NCI-H524 treated with DMSO at 0.1 percent for 48 hours (cell line): Measurements from ENCODE around the gene TXN.
"Not testable (repeated sequence)": the region's sequence is repeated elsewhere in the genome, so short reads cannot be mapped to it uniquely, and the experiment has no call there.

Source experiments
- DNase-seq: peaks from one replicate; lab custom pipeline; 2025; lab: John Stamatoyannopoulos, UW

The TXN gene

GRCh38 chr9:110257097-110257841, 962 bp upstream of the TXN start:
- no peak for DNase-seq

GRCh38 chr9:110255463-110256379, 586 bp downstream of the TXN start:
- no peak for DNase-seq

DNA sequence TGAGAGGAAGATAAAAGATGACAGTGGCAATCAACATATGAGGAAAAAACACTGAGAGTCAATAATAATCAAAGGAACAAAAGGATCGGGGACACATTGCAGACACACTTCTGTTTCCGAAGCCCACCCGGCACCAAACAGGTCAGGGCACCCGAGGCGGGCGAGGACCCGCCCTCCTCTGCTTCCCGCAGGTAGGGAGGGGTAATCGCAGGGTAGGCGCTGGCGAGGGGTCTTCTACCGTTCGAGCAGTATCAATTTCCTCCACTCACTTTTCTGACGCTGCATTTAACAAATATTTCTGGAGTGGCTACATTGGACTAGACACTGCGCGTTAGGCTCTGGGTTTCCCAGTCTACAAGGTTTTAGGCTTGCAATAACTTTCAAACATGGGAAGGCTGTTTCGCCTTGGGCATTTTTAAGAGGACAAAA, 1.3 kb downstream of the TXN start:
- no peak for DNase-seq

GRCh38 chr9:110254500-110254899, 1.8 kb downstream of the TXN start:
- no peak for DNase-seq

DNA sequence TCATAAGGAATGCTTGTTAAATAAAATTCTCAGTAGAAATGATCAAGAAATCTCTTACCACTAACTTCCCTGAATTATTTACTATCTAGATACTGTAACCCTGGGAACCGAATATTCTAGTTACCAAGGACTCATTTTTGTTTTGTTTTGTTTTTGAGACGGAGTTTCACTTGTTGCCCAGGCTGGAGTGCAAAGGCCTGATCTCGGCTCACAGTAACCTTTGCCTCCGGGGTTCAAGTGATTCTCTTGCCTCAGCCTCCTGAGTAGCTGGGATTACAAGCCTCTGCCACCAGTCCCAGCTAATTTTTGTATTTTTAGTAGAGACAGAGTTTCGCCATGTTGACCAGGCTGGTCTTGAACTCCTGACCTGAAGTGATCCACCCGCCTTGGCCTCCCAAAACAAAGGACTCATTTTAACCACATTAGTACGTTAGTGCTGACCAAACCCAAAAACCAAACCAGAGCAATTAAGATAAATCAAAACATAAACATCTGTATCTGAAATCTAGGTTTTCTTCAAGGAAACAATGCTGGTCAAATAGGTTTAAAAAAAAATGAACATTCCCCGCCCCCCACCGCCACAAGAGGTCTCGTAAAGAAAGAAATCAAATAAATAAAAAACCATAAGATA, 3.7 kb downstream of the TXN start:
- DNase-seq, result no peak

DNA sequence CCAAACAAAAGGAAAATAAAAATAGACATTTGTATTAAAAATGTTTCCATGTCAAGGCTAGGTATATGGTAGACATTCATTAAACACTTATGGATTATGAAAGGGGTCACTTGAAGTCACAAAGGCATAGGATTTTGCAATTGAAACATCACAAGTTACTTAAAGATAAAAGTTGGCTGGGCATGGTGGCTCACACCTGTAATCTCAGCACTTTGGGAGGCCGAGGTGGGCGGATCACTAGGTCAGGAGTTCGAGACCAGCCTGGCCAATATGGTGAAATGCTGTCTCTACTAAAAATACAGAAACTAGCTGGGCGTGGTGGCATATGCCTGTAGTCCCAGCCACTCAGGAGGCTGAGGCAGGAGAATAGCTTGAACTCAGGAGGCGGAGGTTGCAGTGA, 4.5 kb downstream of the TXN start:
- DNase-seq, result not testable (repeated sequence)

- DNase-seq, result no peak
These were observed 5.1 kb downstream of the TXN start for GRCh38 chr9:110251212-110251611.

DNA sequence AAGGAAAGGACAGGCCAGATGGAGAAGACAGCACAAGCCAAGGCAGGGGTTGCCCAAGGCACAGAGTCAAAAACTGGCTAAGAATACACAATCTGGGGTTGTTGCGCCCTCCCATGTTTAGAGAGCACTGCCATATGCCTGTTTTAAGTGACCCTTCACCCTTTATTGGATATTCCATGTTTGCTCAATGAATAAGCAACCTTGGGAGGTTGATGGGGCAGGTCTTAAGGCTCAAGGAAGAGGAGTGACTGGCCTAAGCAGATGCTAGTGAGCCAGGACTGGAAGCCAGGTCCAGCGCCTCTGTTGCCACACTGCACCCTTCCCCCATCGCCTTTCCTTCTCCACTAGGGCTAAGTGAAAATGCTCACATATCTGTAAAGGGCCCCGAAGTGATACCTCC, 6.7 kb downstream of the TXN start:
- DNase-seq, result no peak

DNA sequence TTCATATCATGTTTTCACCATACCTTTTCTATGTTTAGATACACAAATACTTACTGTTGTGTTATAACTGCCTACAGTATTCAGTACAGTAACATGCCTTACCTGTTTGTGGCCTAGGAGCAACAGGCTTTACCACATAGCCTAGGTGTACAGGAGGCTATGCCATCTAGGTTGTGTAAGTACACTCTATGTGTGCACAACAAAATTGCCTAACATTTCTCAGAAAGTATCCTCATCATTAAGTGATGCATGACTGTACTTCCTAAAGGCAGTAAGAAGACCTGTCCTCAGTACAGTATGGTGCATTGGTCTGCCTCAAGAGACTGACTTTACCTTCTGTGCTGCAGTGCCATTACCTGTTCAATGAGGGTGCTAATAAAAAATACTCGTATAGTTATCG, 7.9 kb downstream of the TXN start:
- no peak for DNase-seq

- no peak for DNase-seq
These were observed 10.1 kb downstream of the TXN start for GRCh38 chr9:110246214-110246613.

DNA sequence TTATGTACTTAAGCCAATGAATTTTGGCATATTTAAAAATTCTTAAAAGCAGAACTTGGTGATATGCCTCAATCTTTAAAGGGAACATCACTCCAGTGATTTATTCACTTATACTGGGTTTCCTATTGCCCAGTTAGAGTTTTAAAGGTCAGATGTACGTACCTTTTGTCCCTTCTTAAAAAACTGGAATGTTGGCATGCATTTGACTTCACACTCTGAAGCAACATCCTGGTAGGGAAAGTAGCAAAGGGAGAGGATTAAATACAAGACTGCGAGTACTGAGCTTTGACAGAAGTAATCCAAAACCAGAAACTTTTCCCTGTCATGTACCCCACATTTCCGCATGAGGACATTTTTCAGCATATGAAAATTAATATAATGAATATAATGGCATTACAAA, 11.7 kb downstream of the TXN start:
- DNase-seq, result no peak

GRCh38 chr9:110241858-110242321, 14.4 kb downstream of the TXN start:
- DNase-seq, result no peak

DNA sequence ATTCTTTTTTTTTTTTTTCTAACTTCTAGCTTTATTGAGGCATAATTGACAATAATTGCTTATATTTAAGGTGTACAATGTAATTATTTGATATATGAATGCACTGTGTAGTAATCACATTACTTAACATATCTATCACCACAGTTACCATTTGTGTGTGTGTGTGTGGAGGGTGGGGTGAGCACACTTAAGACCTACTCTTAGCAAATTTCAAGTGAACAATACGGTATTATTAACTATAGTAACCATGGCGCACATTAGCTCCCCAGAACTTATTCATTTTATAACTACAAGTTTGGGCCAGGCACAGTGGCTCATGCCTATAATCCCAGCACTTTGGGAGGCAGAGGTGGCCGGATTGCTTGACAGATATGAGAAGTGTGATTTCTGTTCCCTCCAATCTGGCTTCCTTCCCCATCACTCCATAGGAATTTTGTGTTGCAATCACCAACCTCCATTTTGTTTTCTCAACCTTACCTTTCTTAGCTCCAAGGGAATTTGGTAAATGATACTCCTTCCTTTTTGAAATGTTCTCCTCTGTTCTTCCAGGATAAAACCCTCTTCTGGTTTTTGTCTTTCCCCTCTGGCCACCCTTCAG, 14.9 kb downstream of the TXN start:
- DNase-seq, result no peak

GRCh38 chr9:110240198-110240597, 16.1 kb downstream of the TXN start:
- DNase-seq, result no peak

DNA sequence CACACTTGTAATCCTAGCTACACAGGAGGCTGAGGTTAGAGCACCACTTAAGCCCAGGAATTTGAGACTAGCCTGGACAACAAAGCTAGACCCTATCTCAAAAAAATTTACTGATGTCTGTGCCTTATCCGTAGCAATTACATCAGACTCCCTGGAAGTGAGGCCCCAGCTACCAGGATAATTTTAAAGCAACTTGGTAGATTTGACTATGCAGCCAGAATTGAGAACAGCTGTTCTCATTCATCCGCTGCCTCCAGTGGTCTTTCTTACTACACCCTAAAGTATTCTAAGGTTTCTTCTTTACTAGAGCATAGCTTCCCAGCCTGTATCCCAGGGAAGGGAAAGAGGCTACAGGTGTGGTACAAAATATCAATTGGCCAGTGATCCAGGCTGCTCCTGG, 28.0 kb downstream of the TXN start:
- no peak for DNase-seq

GRCh38 chr9:110224583-110224982, 31.7 kb downstream of the TXN start:
- no peak for DNase-seq

GRCh38 chr9:110220809-110221208, 35.5 kb downstream of the TXN start:
- DNase-seq, result no peak

DNA sequence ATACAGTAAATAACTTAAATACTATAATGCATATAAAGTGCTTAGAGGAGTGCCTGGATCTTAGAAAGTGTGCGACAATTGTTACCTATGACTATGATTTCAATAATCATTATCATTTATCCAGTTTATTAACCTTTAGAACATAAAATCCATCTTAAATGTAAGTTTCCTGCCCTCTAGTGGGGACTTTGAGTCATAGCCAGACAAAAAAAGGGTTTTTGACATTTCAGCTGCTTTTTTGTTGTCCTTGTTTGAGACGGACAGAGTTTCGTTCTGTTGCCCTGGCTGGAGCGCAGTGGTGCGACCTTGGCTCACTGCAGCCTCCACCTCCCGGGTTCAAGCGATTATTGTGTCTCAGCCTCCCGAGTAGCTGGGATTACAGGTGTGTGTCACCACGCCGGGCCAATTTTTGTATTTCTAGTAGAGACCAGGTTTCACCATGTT, 38.6 kb downstream of the TXN start:
- DNase-seq, result no peak

- DNase-seq, result no peak
These were observed 41.5 kb downstream of the TXN start for GRCh38 chr9:110214586-110215355.

DNA sequence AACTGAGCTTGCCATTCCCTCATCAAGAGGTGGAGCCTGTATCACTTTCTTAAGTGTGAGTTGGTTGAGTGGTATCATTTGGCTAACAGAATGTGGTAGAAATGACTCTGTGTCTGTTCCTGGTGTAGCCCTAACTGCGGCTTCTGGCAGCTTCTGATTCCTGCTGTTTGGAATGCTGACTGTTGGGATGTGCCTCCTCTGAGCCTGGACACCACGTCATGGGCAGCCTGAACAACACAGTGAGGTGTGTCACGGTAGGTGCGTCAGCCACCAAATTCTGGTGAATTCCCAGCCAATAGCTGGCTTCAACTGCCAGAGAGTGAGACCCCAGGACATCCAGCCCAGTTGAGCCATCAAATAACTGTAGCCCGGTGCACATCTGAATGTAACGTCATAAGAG, 42.2 kb downstream of the TXN start:
- no peak for DNase-seq

GRCh38 chr9:110213413-110214044, 42.8 kb downstream of the TXN start:
- DNase-seq, result no peak
